Measurements from ENCODE around the gene GALNT16. TPM values are rescaled to one million over a fixed set of nuclear protein-coding genes. Genes with fewer than 3 reads are reported as not detected.
A peak's percentile ranks its signal among the peaks of the same experiment; 100 is the strongest.

GALNT16 gene
- total RNA-seq, 3 donors from 2014 or later = 0.16 TPM; not detected in 2

DNA sequence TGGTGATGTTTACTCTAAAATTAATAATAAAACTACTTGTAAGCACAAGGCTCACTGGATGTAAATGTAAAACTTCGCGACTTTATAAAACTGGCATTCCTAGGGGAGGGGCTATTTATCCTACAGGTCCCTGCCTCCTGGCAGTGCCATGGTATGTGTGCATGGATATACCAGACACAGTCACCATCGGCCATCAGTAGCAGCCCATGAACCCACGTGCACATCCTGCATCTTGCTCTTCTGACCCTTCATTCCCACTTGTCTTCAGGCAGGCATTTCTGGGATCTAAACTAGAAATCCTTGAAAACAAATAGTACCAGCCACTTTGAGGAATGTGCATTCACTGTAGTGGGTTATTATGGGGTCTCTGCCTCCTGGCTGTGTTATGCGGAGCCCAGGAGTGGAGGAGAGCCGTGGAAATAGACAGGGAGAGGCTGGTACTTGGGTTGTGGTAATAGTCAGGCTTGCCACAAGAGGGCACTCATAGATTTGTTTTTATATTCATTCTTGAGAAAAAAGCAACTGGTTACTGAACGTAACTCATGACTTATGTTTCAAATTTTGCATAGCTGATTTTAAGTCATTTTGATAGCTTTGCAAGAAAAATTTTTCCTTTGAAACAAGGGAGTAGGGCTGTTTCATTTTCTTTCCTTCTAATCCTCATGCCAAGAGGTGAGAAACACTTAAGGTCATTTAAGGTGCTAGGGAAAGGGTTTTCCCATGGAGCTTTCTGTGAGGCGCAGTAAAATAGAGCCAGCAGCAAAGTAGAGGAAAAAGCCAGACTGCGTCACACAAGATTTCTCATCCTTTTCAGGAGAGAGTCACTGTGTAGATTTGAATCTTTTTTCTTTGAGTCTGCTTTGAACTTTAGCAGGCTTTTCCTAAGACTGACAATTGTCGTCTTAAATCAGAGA lies 17.4 kb upstream of the GALNT16 start:
- Mint-ChIP-seq H3K9me3 (no peaks in the 10 kb centered on the region), H3K4me1 (ENCODE audit: low read depth) (no peaks in the 10 kb centered on the region), H3K27me3 (ENCODE audit: low read depth) (no peaks in the 10 kb centered on the region), H3K4me3 (no peak overlapping the region), H3K36me3 (ENCODE audit: insufficient read depth) (peaks cover 13% of the 10 kb centered on the region)
- ATAC-seq = peak; percentile 54 to 57
- DNase-seq = peak; percentile 44

DNA sequence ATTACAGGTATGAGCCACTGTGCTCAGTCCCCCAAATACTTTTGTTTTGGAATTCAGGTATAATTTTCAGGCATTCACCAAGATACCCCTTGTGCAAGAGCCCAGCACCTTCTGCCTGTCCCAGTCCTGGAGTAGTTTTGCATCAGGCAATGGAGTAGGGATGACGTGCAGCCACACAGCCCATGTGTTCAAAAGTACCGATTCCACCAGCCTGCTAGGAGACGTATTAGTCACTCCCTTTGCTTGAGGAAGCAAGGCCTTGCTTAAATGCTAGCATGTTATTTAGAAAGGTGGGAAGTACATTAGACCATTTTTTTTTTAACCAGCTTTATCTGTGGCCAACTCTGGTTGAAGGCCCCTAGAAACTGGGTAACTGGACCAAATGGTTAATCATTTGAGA lies 15.0 kb upstream of the GALNT16 start:
- no peaks in the 10 kb centered on the region for H3K4me1 Mint-ChIP-seq (ENCODE audit: low read depth)
- H3K36me3 Mint-ChIP-seq (ENCODE audit: insufficient read depth) = peaks cover 7% of the 10 kb centered on the region
- H3K27me3 Mint-ChIP-seq (ENCODE audit: low read depth) = no peaks in the 10 kb centered on the region
- H3K4me3 Mint-ChIP-seq = no peak overlapping the region
- no peaks in the 10 kb centered on the region for H3K9me3 Mint-ChIP-seq
- DNase-seq (no peak), ATAC-seq (no peak)

DNA sequence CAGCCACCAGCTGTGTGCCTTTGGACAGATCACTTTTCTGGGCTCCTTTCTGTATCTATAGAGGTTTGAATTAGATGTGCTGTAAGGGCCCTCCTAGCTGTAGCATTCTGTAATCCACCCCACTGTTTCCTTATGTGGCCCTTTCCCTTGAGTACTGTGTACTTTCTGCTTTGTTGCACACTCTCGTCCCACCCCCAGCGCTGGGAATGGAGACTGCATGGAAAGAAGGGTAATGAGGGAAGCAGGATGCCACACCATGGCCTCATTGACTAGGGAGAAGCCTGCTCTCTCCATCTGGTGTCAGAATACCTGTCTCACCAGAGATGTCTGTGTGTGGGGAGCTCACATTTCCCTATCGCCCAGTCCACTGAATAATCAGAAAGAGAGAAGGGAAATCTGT lies 13.6 kb upstream of the GALNT16 start:
- H3K36me3 Mint-ChIP-seq (ENCODE audit: insufficient read depth) = peaks cover 4% of the 10 kb centered on the region
- ATAC-seq (no peak), DNase-seq (no peak)
- no peaks in the 10 kb centered on the region for H3K27me3 Mint-ChIP-seq (ENCODE audit: low read depth)
- H3K4me3 Mint-ChIP-seq = no peak overlapping the region
- no peaks in the 10 kb centered on the region for H3K4me1 Mint-ChIP-seq (ENCODE audit: low read depth)
- H3K9me3 Mint-ChIP-seq = no peaks in the 10 kb centered on the region

GRCh38 chr14:69247676-69248440 lies 12.1 kb upstream of the GALNT16 start:
- H3K4me1 Mint-ChIP-seq (ENCODE audit: low read depth) = no peaks in the 10 kb centered on the region
- ATAC-seq (no peak), DNase-seq (no peak)
- no peak overlapping the region for H3K4me3 Mint-ChIP-seq
- no peaks in the 10 kb centered on the region for H3K9me3 Mint-ChIP-seq
- peaks cover 2% of the 10 kb centered on the region for H3K27me3 Mint-ChIP-seq (ENCODE audit: low read depth)
- no peaks in the 10 kb centered on the region for H3K36me3 Mint-ChIP-seq (ENCODE audit: insufficient read depth)

DNA sequence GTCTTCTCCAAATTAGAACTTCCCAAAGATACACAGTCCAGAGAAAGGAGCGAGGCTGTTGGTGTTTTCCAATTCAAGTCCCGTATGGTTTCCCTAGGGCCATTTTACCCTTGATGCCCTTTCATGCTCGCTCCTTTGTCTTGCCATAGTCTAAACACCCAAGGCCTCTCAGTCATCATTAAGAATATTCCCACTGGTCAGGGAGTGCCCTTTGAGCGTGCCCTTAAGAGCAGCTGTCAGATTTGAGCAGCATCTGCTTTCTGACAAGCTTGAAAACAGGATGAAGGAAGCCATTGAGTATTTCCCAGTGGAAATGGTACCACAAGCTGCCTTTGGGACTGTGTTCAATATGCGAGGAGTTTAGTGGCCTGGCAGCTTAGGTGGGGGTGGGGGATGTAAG lies 10.4 kb upstream of the GALNT16 start:
- Mint-ChIP-seq H3K4me1 (ENCODE audit: low read depth) (no peaks in the 10 kb centered on the region), H3K36me3 (ENCODE audit: insufficient read depth) (no peaks in the 10 kb centered on the region), H3K4me3 (no peak overlapping the region), H3K27me3 (ENCODE audit: low read depth) (peaks cover 8% of the 10 kb centered on the region), H3K9me3 (no peaks in the 10 kb centered on the region)
- ATAC-seq (no peak), DNase-seq (no peak)

- Mint-ChIP-seq H3K27me3 (ENCODE audit: low read depth) (peaks cover 23% of the 10 kb centered on the region), H3K9me3 (no peaks in the 10 kb centered on the region), H3K4me1 (ENCODE audit: low read depth) (no peaks in the 10 kb centered on the region), H3K36me3 (ENCODE audit: insufficient read depth) (no peaks in the 10 kb centered on the region), H3K4me3 (no peak overlapping the region)
- ATAC-seq (no peak), DNase-seq (no peak)
Measured at GRCh38 chr14:69252851-69253250, 7.1 kb upstream of the GALNT16 start.

- ATAC-seq (no peak), DNase-seq (no peak)
- Mint-ChIP-seq H3K27me3 (ENCODE audit: low read depth) (peaks cover 61% of the 10 kb centered on the region), H3K4me1 (ENCODE audit: low read depth) (peaks cover 13% of the 10 kb centered on the region), H3K4me3 (no peak overlapping the region), H3K9me3 (no peaks in the 10 kb centered on the region), H3K36me3 (ENCODE audit: insufficient read depth) (no peaks in the 10 kb centered on the region)
Measured at GRCh38 chr14:69259168-69259526, 811 bp upstream of the GALNT16 start.

- peak; percentile 20 to 35 for ATAC-seq
- peaks cover 57% of the 10 kb centered on the region for H3K27me3 Mint-ChIP-seq (ENCODE audit: low read depth)
Measured at GRCh38 chr14:69260190-69260860, 367 bp downstream of the GALNT16 start.

DNA sequence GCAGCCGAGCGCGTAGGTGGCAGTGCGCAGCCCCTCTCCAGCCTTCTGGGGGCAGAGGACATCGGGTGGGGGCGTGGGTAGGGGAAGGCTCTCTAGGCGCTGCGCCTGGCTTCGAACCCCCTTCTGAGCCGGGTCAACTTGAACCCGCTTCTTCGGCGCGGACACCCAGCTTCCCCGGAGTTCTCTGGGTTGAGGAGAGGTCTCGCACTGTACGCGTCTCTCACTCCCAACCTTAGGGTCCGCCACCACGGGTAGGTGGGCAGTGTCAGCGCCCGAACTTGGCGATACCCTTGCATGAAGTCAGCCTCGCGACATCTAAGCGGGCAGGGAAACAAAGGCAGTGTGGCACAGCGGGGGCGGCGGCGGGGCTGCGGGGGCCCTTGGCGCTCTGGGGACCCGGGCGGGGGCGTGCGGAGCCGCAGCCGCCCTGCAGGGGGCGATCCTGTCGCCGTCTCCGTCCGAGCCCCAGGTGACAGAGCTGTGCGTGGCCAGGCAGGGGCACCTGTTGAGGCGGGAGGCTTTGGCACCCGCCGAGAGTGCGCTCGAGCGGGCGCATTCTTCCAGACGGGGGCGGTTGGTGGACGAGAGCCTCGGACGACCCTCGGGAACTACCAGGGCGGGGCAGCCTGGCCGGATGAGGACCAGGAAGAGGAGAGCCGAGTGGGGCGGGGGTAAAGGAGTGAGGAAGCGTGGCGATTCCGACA lies 1.1 kb downstream of the GALNT16 start:
- Mint-ChIP-seq H3K4me3 (peak overlapping the region; percentile 56), H3K36me3 (ENCODE audit: insufficient read depth) (no peaks in the 10 kb centered on the region), H3K27me3 (ENCODE audit: low read depth) (peaks cover 51% of the 10 kb centered on the region), H3K4me1 (ENCODE audit: low read depth) (peaks cover 13% of the 10 kb centered on the region), H3K9me3 (no peaks in the 10 kb centered on the region)
- peak; percentile 80 to 81 for ATAC-seq
- DNase-seq = no peak

More at GRCh38 chr14:69260190-69260860, 367 bp downstream of the GALNT16 start:
- no peaks in the 10 kb centered on the region for H3K9me3 Mint-ChIP-seq
- H3K36me3 Mint-ChIP-seq (ENCODE audit: insufficient read depth) = no peaks in the 10 kb centered on the region
- DNase-seq = no peak
- H3K4me1 Mint-ChIP-seq (ENCODE audit: low read depth) = peaks cover 13% of the 10 kb centered on the region
- peak overlapping the region; percentile 38 for H3K4me3 Mint-ChIP-seq

DNA sequence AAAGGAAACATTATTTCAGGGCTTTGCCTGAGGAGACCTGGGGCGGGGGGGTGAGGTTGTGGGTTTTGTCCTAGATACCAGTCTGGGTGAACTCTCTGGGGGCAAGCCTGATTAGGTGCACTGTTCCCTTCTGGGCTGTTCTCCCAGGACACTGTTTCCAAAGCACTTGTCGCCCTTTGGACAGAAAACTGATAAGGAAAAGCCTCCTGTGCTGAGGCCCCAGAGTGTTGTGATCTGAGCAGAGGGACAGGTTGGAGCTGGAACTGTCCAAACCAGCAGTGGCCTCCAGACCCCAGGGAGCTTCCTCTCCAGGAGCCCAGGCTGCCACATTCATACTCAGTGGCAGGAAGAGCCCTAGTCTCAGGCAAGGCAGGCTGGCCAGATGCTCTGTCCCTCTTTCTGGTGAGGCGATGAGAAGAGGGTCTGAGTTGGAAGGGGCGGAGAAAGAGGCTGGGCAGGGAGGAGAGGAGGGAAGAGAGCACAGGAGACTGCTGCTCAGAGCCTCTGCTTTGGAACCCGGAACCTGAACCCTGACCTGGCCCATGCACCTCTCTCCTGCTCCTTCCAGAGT lies 1.9 kb downstream of the GALNT16 start:
- Mint-ChIP-seq H3K36me3 (ENCODE audit: insufficient read depth) (no peaks in the 10 kb centered on the region), H3K4me3 (peak overlapping the region; percentile 56), H3K27me3 (ENCODE audit: low read depth) (peaks cover 51% of the 10 kb centered on the region), H3K9me3 (no peaks in the 10 kb centered on the region), H3K4me1 (ENCODE audit: low read depth) (peaks cover 13% of the 10 kb centered on the region)
- DNase-seq (no peak), ATAC-seq (no peak)

DNA sequence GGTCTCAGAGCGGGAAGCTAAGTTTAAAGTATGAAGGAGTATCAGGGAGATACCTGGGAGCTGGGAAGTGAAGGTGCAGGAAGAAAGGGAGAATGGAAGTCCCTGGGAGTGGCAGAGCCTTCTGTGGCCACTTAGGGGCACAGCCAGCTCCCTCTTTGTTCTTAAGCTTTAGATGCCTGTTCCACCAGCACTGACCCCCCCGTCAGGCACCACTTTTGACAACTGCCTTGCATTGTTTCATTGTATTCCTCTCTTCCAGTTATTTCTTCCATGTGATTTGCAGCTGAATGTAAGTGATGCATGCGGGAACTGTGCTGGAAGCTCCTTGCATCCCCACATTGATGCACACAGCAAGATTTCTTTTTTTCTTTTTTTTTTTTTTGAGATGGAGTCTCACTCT lies 2.6 kb downstream of the GALNT16 start:
- ATAC-seq = no peak
- DNase-seq = no peak
- Mint-ChIP-seq H3K36me3 (ENCODE audit: insufficient read depth) (no peaks in the 10 kb centered on the region), H3K27me3 (ENCODE audit: low read depth) (peaks cover 53% of the 10 kb centered on the region), H3K9me3 (no peaks in the 10 kb centered on the region), H3K4me1 (ENCODE audit: low read depth) (peaks cover 13% of the 10 kb centered on the region), H3K4me3 (no peak overlapping the region)

GRCh38 chr14:69263364-69263763 lies 3.4 kb downstream of the GALNT16 start:
- H3K4me3 Mint-ChIP-seq = no peak overlapping the region

DNA sequence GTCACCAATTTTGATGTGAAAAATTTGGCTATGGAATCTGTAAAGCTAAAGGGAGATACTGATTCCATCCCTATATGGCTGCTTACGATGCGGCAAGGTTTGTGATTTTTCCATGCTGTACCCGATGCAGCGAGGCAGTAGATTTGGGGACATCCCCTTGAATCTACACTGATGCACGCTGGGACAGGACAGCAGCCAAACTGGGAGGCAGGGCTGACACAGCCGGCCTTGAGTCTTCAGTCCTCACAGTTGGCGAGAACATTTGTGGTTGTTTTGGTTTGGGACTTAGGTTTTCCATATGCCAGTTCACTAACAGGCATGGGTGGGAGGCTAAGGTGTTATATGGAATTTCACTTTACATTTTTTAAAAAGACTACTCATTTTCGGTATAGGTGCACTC lies 3.8 kb downstream of the GALNT16 start:
- DNase-seq = no peak
- H3K4me1 Mint-ChIP-seq (ENCODE audit: low read depth) = peaks cover 13% of the 10 kb centered on the region

More at GRCh38 chr14:69263364-69263763, 3.4 kb downstream of the GALNT16 start:
- ATAC-seq = no peak
- no peaks in the 10 kb centered on the region for H3K9me3 Mint-ChIP-seq
- H3K27me3 Mint-ChIP-seq (ENCODE audit: low read depth) = peaks cover 45% of the 10 kb centered on the region
- H3K4me1 Mint-ChIP-seq (ENCODE audit: low read depth) = peaks cover 13% of the 10 kb centered on the region
- DNase-seq = no peak
- no peaks in the 10 kb centered on the region for H3K36me3 Mint-ChIP-seq (ENCODE audit: insufficient read depth)

More for the DNA sequence above, 3.8 kb downstream of the GALNT16 start:
- no peak for ATAC-seq
- Mint-ChIP-seq H3K4me3 (no peak overlapping the region), H3K36me3 (ENCODE audit: insufficient read depth) (no peaks in the 10 kb centered on the region), H3K27me3 (ENCODE audit: low read depth) (peaks cover 41% of the 10 kb centered on the region), H3K9me3 (no peaks in the 10 kb centered on the region)

All from activated T-cell treated with anti-CD3 and anti-CD28 coated beads, Interleukin-2, amount 50 U/mL, for 4 hours (primary cell).